ENCODE data around the gene SDSL.

DNA sequence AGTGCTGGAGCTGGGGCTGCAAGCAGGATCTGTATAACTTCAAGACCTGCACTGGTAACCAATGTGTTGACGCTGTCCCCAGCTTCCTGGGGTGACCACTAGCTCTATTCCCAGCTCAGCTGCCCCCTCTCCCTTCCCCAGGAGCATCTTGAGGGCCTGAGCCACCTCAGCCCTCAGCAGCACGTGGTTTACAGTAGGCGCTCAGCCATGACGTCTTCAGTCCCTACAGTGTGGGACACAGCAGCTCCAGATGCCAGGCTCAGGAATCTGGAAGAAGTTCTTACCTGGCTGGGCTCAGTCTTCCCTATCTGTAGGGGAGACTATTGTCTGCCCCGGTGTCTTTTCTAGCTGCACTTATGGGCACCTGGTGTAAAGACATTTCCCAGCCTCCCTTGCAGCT lies 27.1 kb upstream of the SDSL start:
- TF ChIP-seq, protein P1, sequence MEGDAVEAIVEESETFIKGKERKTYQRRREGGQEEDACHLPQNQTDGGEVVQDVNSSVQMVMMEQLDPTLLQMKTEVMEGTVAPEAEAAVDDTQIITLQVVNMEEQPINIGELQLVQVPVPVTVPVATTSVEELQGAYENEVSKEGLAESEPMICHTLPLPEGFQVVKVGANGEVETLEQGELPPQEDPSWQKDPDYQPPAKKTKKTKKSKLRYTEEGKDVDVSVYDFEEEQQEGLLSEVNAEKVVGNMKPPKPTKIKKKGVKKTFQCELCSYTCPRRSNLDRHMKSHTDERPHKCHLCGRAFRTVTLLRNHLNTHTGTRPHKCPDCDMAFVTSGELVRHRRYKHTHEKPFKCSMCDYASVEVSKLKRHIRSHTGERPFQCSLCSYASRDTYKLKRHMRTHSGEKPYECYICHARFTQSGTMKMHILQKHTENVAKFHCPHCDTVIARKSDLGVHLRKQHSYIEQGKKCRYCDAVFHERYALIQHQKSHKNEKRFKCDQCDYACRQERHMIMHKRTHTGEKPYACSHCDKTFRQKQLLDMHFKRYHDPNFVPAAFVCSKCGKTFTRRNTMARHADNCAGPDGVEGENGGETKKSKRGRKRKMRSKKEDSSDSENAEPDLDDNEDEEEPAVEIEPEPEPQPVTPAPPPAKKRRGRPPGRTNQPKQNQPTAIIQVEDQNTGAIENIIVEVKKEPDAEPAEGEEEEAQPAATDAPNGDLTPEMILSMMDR (conservative IDR thresholded peaks at IDR 0.05; ENCODE audit: low read length) = no peak
- no peak for TF ChIP-seq EZH2phosphoT487 (IDR thresholded peaks at IDR 0.05; ENCODE audit: borderline replicate concordance, low read depth, low read length)
